Esophagus squamous epithelium (tissue), 5 donors: ENCODE measurements around the gene DACT3. TPM values are rescaled to one million over a fixed set of nuclear protein-coding genes. Genes with fewer than 3 reads are reported as not detected.

Experiments used
- DNase-seq: peaks from one replicate; lab custom pipeline; 2025; lab: John Stamatoyannopoulos, UW
- H3K27ac ChIP-seq, 4 donors: fragments of 200-600 bp; sonication (generic); one replicate each; pipeline ENCODE4 v1.5.1; 2016 to 2019; ENCODE audit warnings: mild to moderate bottlenecking in 1 of 4
- H3K27me3 ChIP-seq, 4 donors: fragments of 200-600 bp; sonication (generic); 1 replicate in 3 of 4; 2 replicates in 1 of 4; pipeline versions ENCODE4 v1.5.1 to v1.6.0; 2017 to 2021; ENCODE audit warnings: antibody characterized with exemption in 1 of 4
- H3K36me3 ChIP-seq, 3 donors: fragments of 200-600 bp; sonication (generic); one replicate each; pipeline ENCODE4 v1.5.1; 2016 to 2019
- H3K4me1 ChIP-seq, 3 donors: fragments of 200-600 bp; sonication (generic); one replicate each; pipeline ENCODE4 v1.5.1; 2017 to 2019
- H3K4me3 ChIP-seq, 4 donors: fragments of 200-600 bp; sonication (generic); 1 replicate in 3 of 4; 2 replicates in 1 of 4; pipeline ENCODE4 v1.5.1; 2016 to 2019; ENCODE audit warnings: mild to moderate bottlenecking in 2 of 4, moderate library complexity in 1 of 4
- H3K9me3 ChIP-seq, 3 donors: fragments of 200-600 bp; sonication (generic); one replicate each; pipeline ENCODE4 v1.5.1; 2016 to 2019
- CTCF ChIP-seq, 6 experiments: fragments of 450-650 bp in 4 of 6; fragments of 200-600 bp in 2 of 6; sonication (generic) in 2 of 6; IDR thresholded peaks; one replicate each; pipeline ENCODE4 v1.5.1; 2016 to 2019; ENCODE audit warnings: antibody characterized with exemption in 6 of 6, mild to moderate bottlenecking in 4 of 6, moderate library complexity in 4 of 6
- POLR2A ChIP-seq, 4 donors: fragments of 450-650 bp; IDR thresholded peaks; one replicate each; pipeline ENCODE4 v1.6.1; 2017; ENCODE audit warnings: antibody characterized with exemption in 4 of 4, mild to moderate bottlenecking in 4 of 4, moderate library complexity in 3 of 4
- WGBS, 2 donors: methylation state at CpG; one replicate each; pipeline ENCODE4 v1.1.5; 2018; 5-methylcytosine and 5-hydroxymethylcytosine counted together
- intact Hi-C: fragments of 100-400 bp; cut with DNase I; formaldehyde crosslinking; loops from one replicate; pipeline ENCODE4 v1.15.0; 2022
- total RNA-seq, 4 donors: library from RNA; depleted of rRNA; stranded (reverse); fragments of >200 nt; gene quantifications; one replicate each; pipeline ENCODE4 v1.1.0, GENCODE V29; 2016
- donor health status: DM: yes; HTN: yes; CAD: no.

Gene DACT3
- total RNA-seq, 4 donors from 2014 or later, result 0.22 to 5.7 (median 1.8) TPM

- H3K9me3 ChIP-seq, result no peaks in the 10 kb centered on the region
- DNase-seq, result no peak
- H3K27ac ChIP-seq, result peak overlapping the region in 1 of 4 donors; percentile 62
- TF ChIP-seq POLR2A (IDR thresholded peaks at IDR 0.05) (no peak), CTCF (IDR thresholded peaks at IDR 0.05) (no peak)
- WGBS, 2 donors, result 90 to 93% methylated on average over 11 of the region's 11 CpGs
- H3K4me3 ChIP-seq, result no peak overlapping the region
- peaks cover 0 to 17% (median 0%) of the 10 kb centered on the region in 3 donors for H3K4me1 ChIP-seq
- H3K36me3 ChIP-seq, result peaks cover 61 to 100% (median 79%) of the 10 kb centered on the region in 3 donors
- no peaks in the 10 kb centered on the region for H3K27me3 ChIP-seq
- intact Hi-C loops, result no loop called here
Measured at GRCh38 chr19:46698395-46699321, 37.7 kb upstream of the DACT3 start.

GRCh38 chr19:46697204-46697960, 36.4 kb upstream of the DACT3 start:
- intact Hi-C loops, result no loop called here
- WGBS, 2 donors, result 29 to 54% methylated on average over 12 to 29 of the region's 39 CpGs
- Histone ChIP-seq H3K27me3 (no peaks in the 10 kb centered on the region), H3K4me3 (peak overlapping the region in 2 of 4 donors; percentile 27 to 40), H3K9me3 (no peaks in the 10 kb centered on the region), H3K4me1 (peaks cover 0 to 17% (median 0%) of the 10 kb centered on the region in 3 donors), H3K27ac (peak overlapping the region; percentile 16 to 72 (median 53)), H3K36me3 (peaks cover 73 to 100% (median 82%) of the 10 kb centered on the region in 3 donors)
- TF ChIP-seq POLR2A (IDR thresholded peaks at IDR 0.05) (no peak), CTCF (IDR thresholded peaks at IDR 0.05) (no peak)
- DNase-seq, result no peak

GRCh38 chr19:46696866-46697203, 35.9 kb upstream of the DACT3 start:
- DNase-seq, result no peak
- Histone ChIP-seq H3K4me1 (peaks cover 0 to 17% (median 0%) of the 10 kb centered on the region in 3 donors), H3K36me3 (peaks cover 74 to 100% (median 85%) of the 10 kb centered on the region in 3 donors), H3K27ac (peak overlapping the region; percentile 10 to 72 (median 39)), H3K9me3 (no peaks in the 10 kb centered on the region), H3K4me3 (peak overlapping the region in 1 of 4 donors; percentile 27), H3K27me3 (no peaks in the 10 kb centered on the region)
- intact Hi-C loops, result no loop called here
- WGBS, 2 donors, result 78 to 81% methylated on average over 9 of the region's 9 CpGs
- TF ChIP-seq POLR2A (IDR thresholded peaks at IDR 0.05) (no peak), CTCF (IDR thresholded peaks at IDR 0.05) (no peak)

DNA sequence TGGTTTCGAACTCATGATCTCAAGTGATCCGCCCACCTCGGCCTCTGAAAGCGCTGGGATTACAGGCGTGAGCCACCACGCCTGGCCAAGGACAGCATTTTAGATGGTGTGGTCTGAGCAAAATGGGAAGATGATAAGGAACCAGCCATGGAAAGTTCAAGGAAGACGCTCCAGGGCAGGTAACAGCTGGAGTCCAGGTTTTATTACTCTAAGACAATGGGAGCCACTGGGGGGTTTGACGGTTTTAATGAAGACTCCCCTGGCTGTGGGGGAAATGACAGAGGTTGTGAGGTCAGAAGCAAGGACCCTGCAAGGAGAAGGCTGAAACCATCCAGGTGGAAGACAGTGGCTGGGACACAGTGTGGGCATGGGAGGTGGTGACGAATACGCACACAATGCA, 35.1 kb upstream of the DACT3 start:
- TF ChIP-seq POLR2A (IDR thresholded peaks at IDR 0.05), result no peak
- TF ChIP-seq CTCF (IDR thresholded peaks at IDR 0.05), result no peak
- no peaks in the 10 kb centered on the region for H3K27me3 ChIP-seq
- 93 to 98% methylated on average over 7 to 9 of the region's 10 CpGs for WGBS, 2 donors
- H3K4me1 ChIP-seq, result peaks cover 0 to 17% (median 0%) of the 10 kb centered on the region in 3 donors
- H3K9me3 ChIP-seq, result no peaks in the 10 kb centered on the region
- H3K27ac ChIP-seq, result no peak overlapping the region
- intact Hi-C loops, result no loop called here
- peaks cover 76 to 100% (median 86%) of the 10 kb centered on the region in 3 donors for H3K36me3 ChIP-seq
- DNase-seq, result no peak
- H3K4me3 ChIP-seq, result no peak overlapping the region
